SJSA1 (cell line): Measurements from ENCODE around the gene TGM1. TPM values are rescaled to one million over a fixed set of nuclear protein-coding genes. Genes with fewer than 3 reads are reported as not detected.

Experiments used
- DNase-seq, 2 experiments: peaks; one replicate each; pipeline ENCODE4 v3.0.0-alpha.2; 2015 to 2020; ENCODE audit warnings: low spot score in 2 of 2, low read depth in 1 of 2
- H3K27ac ChIP-seq: fragments of 250-450 bp; sonication (Bioruptor Pico); 2 replicates; pipeline ENCODE4 v1.5.1; 2020; ENCODE audit warnings: mild to moderate bottlenecking, moderate library complexity
- H3K27me3 ChIP-seq: fragments of 250-450 bp; sonication (Bioruptor Pico); replicated peaks from 2 replicates; pipeline ENCODE4 v1.5.1; 2020; ENCODE audit warnings: mild to moderate bottlenecking, moderate library complexity
- H3K36me3 ChIP-seq: fragments of 250-450 bp; sonication (Bioruptor Pico); 2 replicates; pipeline ENCODE4 v1.5.1; 2020; ENCODE audit warnings: mild to moderate bottlenecking
- H3K4me1 ChIP-seq: fragments of 250-450 bp; sonication (Bioruptor Pico); replicated peaks from 2 replicates; pipeline ENCODE4 v1.6.1; 2021; ENCODE audit warnings: mild to moderate bottlenecking
- H3K4me3 ChIP-seq: fragments of 250-450 bp; sonication (Bioruptor Pico); 2 replicates; pipeline ENCODE4 v1.5.1; 2020; ENCODE audit warnings: mild to moderate bottlenecking
- H3K9me3 ChIP-seq: fragments of 250-450 bp; sonication (Bioruptor Pico); replicated peaks from 2 replicates; pipeline ENCODE4 v1.5.1; 2020; ENCODE audit warnings: mild to moderate bottlenecking
- total RNA-seq: library from RNA; depleted of rRNA; stranded (reverse); fragments of >200 nt; shearing (Covaris generic); gene quantifications from 2 replicates; pipeline ENCODE4 v1.2.3, GENCODE V29; 2014

Gene TGM1
- total RNA-seq, 1 experiment from 2014 or later, result 0.76 TPM

GRCh38 chr14:24283796-24284460 is 21.0 kb upstream of the TGM1 start:
- Histone ChIP-seq H3K27ac (no peak overlapping the region), H3K9me3 (no peaks in the 10 kb centered on the region), H3K36me3 (no peaks in the 10 kb centered on the region), H3K4me1 (no peaks in the 10 kb centered on the region), H3K27me3 (no peaks in the 10 kb centered on the region), H3K4me3 (no peak overlapping the region)
- DNase-seq, result no peak

- Histone ChIP-seq H3K4me3 (no peak overlapping the region), H3K9me3 (no peaks in the 10 kb centered on the region), H3K36me3 (no peaks in the 10 kb centered on the region), H3K27ac (no peak overlapping the region), H3K27me3 (no peaks in the 10 kb centered on the region), H3K4me1 (no peaks in the 10 kb centered on the region)
- no peak for DNase-seq
These were observed 19.8 kb upstream of the TGM1 start for GRCh38 chr14:24282736-24283135.

- H3K4me1 ChIP-seq, result no peaks in the 10 kb centered on the region
- no peak overlapping the region for H3K4me3 ChIP-seq
- no peaks in the 10 kb centered on the region for H3K36me3 ChIP-seq
- no peak for DNase-seq
- H3K9me3 ChIP-seq, result no peaks in the 10 kb centered on the region
- H3K27ac ChIP-seq, result no peak overlapping the region
- no peaks in the 10 kb centered on the region for H3K27me3 ChIP-seq
These were observed 18.7 kb upstream of the TGM1 start for GRCh38 chr14:24281636-24282035.

- DNase-seq, result no peak
- no peaks in the 10 kb centered on the region for H3K4me1 ChIP-seq
- H3K27me3 ChIP-seq, result no peaks in the 10 kb centered on the region
- no peak overlapping the region for H3K4me3 ChIP-seq
- no peak overlapping the region for H3K27ac ChIP-seq
- no peaks in the 10 kb centered on the region for H3K9me3 ChIP-seq
- H3K36me3 ChIP-seq, result no peaks in the 10 kb centered on the region
These were observed 18.0 kb upstream of the TGM1 start for GRCh38 chr14:24280797-24281460.

- Histone ChIP-seq H3K9me3 (no peaks in the 10 kb centered on the region), H3K27me3 (no peaks in the 10 kb centered on the region), H3K4me3 (no peak overlapping the region), H3K36me3 (no peaks in the 10 kb centered on the region), H3K4me1 (no peaks in the 10 kb centered on the region), H3K27ac (no peak overlapping the region)
- DNase-seq, result no peak
These were observed 16.6 kb upstream of the TGM1 start for GRCh38 chr14:24279301-24280186.

GRCh38 chr14:24278424-24278823 is 15.4 kb upstream of the TGM1 start:
- DNase-seq, result no peak
- no peaks in the 10 kb centered on the region for H3K36me3 ChIP-seq
- no peak overlapping the region for H3K27ac ChIP-seq
- no peaks in the 10 kb centered on the region for H3K4me1 ChIP-seq
- no peaks in the 10 kb centered on the region for H3K9me3 ChIP-seq
- H3K27me3 ChIP-seq, result no peaks in the 10 kb centered on the region
- H3K4me3 ChIP-seq, result no peak overlapping the region

- H3K36me3 ChIP-seq, result no peaks in the 10 kb centered on the region
- H3K9me3 ChIP-seq, result no peaks in the 10 kb centered on the region
- no peaks in the 10 kb centered on the region for H3K4me1 ChIP-seq
- H3K27ac ChIP-seq, result no peak overlapping the region
- no peak for DNase-seq
- H3K27me3 ChIP-seq, result no peaks in the 10 kb centered on the region
- no peak overlapping the region for H3K4me3 ChIP-seq
These were observed 14.8 kb upstream of the TGM1 start for GRCh38 chr14:24277606-24278321.

- no peaks in the 10 kb centered on the region for H3K9me3 ChIP-seq
- H3K36me3 ChIP-seq, result no peaks in the 10 kb centered on the region
- no peaks in the 10 kb centered on the region for H3K4me1 ChIP-seq
- DNase-seq, result no peak
- no peaks in the 10 kb centered on the region for H3K27me3 ChIP-seq
- no peak overlapping the region for H3K27ac ChIP-seq
- no peak overlapping the region for H3K4me3 ChIP-seq
These were observed 14.1 kb upstream of the TGM1 start for GRCh38 chr14:24277071-24277470.

GRCh38 chr14:24274101-24274543 is 11.1 kb upstream of the TGM1 start:
- no peak for DNase-seq
- Histone ChIP-seq H3K4me3 (no peak overlapping the region), H3K9me3 (no peaks in the 10 kb centered on the region), H3K27ac (no peak overlapping the region), H3K27me3 (no peaks in the 10 kb centered on the region), H3K4me1 (peaks cover 10% of the 10 kb centered on the region), H3K36me3 (peaks cover 3% of the 10 kb centered on the region; the same call in 1 of the 2 replicates)

GRCh38 chr14:24273422-24273998 is 10.5 kb upstream of the TGM1 start:
- Histone ChIP-seq H3K36me3 (peaks cover 3% of the 10 kb centered on the region; the same call in 1 of the 2 replicates), H3K4me3 (no peak overlapping the region), H3K27me3 (no peaks in the 10 kb centered on the region), H3K9me3 (no peaks in the 10 kb centered on the region), H3K27ac (no peak overlapping the region), H3K4me1 (peaks cover 10% of the 10 kb centered on the region)
- no peak for DNase-seq

- Histone ChIP-seq H3K9me3 (no peaks in the 10 kb centered on the region), H3K36me3 (peaks cover 3% of the 10 kb centered on the region; the same call in 1 of the 2 replicates), H3K4me1 (peaks cover 10% of the 10 kb centered on the region), H3K4me3 (no peak overlapping the region), H3K27me3 (no peaks in the 10 kb centered on the region), H3K27ac (no peak overlapping the region)
- DNase-seq, result no peak
These were observed 9.5 kb upstream of the TGM1 start for GRCh38 chr14:24272467-24272866.

- H3K27ac ChIP-seq, result no peak overlapping the region
- peaks cover 10% of the 10 kb centered on the region for H3K4me1 ChIP-seq
- DNase-seq, result no peak
- H3K36me3 ChIP-seq, result peaks cover 3% of the 10 kb centered on the region; the same call in 1 of the 2 replicates
- no peaks in the 10 kb centered on the region for H3K9me3 ChIP-seq
- no peaks in the 10 kb centered on the region for H3K27me3 ChIP-seq
- H3K4me3 ChIP-seq, result peak overlapping the region; percentile 83
These were observed 8.9 kb upstream of the TGM1 start for GRCh38 chr14:24271834-24272263.
